SW 1271 (cell line): Measurements from ENCODE around the gene ZNF592.

Experiments used
- DNase-seq, 2 experiments: peaks; one replicate each; lab custom pipeline; 2025; lab: John Stamatoyannopoulos, UW

The ZNF592 gene

GRCh38 chr15:84811828-84812227, 63.4 kb downstream of the ZNF592 start:
- DNase-seq, result no peak

DNA sequence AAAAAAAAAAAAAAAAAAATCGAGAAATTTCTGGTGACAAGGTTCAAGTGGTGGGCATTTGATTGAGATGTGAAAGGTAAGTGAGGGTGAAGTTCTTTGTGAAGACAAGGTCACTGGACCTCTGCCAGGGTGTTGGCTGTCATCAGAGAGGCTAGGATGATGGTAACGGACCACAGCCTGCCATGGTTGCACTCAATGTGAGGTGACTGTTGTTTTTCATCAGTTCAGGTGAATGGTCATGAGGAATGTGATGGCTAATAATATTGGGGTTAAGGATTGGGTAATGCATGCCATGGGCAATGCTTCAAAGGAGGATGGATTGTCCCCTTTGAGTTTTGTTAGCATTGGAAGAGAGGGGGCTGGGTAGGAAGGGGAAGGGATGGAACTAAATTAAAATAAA, 64.5 kb downstream of the ZNF592 start:
- DNase-seq, result no peak

DNA sequence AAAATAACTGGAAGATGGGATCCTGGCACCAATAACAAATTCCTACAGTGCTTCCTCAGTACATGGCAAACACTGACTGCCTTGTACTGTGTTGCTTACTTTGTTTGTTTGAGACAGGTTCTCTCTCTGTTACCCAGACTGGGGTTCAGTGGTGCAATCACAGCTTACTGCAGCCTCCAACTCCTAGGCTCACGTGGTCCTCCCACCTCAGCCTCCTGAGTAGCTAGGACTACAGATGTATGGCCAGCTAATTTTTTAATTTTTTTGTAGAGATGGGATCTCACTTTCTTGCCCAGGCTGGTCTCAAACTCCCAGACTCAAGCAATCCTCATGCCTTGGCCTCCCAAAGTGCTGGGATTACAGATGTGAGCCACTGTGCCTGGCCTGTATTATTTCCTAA, 65.0 kb downstream of the ZNF592 start:
- no peak for DNase-seq

DNA sequence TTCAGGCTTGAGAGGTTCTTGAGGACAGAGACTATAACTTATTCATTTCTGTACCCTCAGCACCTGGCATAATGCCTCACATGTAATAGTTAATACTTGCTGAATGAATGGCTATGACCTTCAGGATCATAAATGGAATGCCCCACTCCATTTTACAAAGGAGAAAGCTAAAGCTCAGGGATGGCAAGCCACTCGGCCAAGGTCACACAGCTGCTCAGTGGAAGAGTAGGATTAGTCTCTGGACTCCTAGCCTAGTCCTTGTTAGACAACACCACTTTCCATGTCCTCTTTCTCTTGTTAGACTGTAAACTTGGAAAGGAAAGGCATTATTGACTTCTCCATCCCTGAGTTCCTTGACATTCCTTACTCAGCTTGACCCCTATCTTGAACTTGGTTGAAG, 65.5 kb downstream of the ZNF592 start:
- no peak for DNase-seq

DNA sequence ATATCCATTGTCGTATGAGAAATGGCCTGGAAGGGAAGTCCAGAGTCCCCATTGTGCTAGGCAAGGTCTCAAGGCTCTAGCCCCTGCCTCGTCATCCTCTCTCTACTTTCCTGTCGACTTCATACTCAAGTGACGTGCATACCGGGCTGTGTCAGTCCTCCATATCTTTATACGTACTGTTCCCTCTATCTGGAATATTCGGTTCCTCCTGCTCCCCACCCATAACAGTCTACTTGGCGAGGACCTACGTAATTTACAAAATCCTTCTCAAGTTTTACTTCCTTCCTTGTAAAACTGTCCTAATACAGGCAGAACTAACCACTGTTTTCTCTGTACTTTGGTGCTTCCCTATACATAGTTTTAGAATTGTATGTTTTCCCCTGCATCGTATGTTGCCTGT, 66.5 kb downstream of the ZNF592 start:
- DNase-seq, result no peak

GRCh38 chr15:84816694-84817465, 68.5 kb downstream of the ZNF592 start, which contains the start of gene ALPK3:
Gene ALPK3 (plus strand): TSS chr15:84817356. CDS start chr15:84817453, 97 bp downstream.
- no peak for DNase-seq

DNA sequence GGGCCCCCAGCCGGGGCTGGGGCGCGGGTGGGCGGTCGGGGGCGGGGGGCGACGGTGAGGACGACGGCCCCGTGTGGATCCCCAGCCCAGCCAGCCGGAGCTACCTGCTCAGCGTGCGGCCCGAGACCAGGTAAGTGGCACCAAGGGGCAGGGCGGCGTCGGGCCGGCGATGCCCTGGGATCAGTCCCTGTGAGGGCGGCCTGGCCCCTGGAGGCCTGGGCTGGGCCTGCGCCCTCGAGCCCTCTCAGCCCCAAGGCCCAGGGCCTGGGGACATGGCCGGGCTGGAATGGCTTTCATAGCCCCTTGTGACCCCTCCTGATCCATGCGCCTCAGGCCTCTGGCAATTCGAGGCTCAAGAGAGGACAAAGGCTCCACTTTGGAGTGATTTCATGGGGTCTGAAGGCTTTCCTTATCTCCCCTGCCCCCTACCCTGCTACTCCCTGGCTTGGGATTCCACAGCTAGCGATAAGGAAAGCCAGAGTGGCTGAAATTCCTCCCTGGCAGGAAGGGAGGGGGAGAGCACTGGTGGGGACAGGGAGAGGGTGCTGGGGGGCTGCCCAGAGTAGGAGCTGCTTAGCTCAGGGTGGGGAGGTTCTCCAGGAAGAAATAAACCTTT, 69.2 kb downstream of the ZNF592 start:
- DNase-seq, result no peak

- DNase-seq, result no peak
Measured at GRCh38 chr15:84818261-84819131, 70.1 kb downstream of the ZNF592 start.

DNA sequence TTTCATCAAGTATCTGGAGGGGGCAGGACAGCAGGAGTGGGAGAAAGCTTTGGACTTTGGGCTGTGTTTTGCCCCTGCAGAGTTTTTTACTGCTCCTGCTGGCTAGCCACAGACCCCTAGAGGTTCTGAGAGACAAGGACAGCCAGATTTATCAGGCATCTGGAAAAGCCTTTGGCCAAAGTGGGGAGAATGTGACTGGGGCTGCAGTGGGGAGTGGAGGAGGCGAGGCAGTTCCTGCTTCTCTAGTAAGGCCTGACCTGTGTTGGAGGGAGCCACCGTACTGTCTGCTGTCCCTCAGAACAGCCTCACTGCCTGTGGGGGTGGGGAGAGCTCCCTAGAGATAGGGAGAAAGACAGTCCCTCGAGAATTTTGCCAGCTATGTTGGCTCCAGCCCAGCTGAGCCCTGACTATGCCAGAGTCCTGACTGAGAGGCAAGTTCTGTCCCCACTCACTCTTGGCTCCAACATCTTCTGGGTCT, 70.9 kb downstream of the ZNF592 start:
- DNase-seq, result no peak

DNA sequence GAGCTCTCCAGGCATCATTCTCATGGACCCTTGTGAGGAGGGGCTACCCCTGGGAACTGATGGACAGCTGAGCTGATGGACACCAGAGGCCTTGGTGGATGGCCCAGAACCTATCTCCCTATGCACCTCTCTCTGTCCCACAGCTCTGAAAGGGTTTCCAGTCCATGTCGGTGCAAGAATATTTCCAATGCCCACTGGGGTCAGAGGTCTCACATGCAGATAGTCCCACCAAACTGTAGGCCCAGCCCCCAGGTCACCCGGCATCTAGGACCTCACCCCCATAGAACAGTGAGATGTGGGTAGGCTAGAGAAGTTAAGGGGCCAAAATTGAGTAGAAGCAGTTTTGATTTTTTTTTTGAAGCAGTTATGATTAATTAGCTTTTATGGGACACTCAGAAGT, 71.4 kb downstream of the ZNF592 start:
- no peak for DNase-seq

GRCh38 chr15:84821501-84822021, 73.2 kb downstream of the ZNF592 start:
- no peak for DNase-seq

DNA sequence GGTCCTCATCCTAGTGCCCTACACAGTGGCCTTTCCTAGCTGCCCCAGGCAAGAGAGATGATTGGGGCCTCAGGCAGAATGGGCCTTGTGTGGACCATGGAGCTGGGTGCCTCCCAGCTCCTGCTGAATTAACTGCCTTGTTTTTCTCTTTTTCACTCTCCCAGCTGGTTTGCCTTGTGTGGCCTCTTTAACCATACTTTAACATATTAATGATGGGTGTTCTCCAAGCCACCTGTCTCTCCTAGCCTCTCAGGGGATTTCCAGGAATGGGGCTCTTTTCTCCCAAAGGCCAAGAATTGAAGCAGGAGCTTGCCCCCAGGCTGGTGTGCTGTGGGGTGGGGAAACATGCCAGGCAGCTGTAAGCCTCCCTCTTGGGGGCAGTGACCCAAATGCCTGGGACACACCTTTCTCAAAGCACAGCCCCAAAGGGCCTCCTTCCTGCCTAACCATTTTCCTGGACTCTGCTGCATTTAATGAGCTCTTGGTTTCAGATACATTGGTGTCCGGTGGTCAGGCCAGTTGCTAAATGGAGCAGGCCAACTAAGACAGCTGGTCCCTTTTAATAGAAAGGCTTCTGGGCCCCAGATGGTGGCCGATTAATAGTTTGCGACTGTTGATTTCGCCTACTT, 74.4 kb downstream of the ZNF592 start:
- DNase-seq, result no peak

DNA sequence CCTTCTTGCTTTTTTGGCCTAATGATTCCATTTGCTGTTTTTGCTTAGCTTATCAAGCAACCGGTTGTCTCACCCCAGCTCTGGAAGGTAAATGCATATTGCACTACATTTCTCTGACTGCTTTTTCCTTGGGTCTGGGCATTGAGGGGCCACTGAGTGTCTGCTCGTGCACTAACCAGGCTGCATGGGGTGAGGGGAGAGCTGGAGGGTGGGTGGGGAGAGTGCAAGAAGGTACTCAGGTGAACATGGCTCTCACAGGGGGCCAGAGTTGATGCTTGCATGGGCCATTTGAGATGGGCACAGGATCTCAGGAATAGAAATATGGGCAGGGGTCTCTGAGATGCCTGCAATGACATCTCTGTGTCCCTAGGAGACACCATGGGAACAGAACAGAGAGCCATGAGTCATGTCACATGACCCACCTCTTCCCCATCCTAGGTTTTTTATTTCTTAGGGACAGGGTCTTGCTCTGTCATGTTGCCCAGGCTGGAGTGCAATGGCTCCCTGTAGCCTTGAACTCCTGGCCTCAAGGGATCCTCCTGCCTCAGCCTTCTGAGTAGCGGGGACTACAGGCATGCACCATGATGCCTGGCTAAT, 75.0 kb downstream of the ZNF592 start:
- no peak for DNase-seq

DNA sequence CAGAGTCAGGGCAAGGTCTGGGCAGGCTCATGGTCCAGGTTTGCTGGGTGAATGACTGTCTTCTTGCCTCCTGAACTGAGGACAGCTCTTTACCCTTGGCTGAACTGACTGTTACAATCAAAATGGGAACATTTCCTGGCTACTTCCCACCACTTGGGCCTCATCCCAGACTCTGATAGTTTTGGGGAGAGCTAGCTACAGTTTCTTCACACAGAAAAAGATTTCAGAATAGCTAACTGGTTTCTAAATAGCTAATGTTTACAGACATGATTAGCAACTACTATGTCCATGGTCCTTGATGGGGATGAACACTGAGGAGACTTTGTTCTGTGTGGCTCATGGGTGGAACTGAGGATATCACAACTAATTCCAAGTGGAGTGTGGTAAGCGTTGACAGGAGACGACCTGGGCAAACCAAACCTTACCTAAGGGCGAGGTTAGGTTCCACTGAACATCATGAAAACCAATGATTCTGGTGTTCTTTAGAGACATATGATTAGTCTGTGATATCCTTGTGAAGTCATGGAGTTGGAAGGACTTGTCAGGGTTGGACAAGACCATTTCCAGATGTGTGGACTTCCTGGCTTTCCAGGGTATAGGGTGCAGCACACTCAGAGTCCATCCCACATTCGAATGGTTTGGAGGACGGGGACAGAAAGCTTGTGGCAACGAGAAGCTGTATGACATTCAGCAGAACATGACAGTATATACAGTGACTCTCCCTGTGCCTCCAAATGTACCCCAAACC, 76.0 kb downstream of the ZNF592 start:
- no peak for DNase-seq

DNA sequence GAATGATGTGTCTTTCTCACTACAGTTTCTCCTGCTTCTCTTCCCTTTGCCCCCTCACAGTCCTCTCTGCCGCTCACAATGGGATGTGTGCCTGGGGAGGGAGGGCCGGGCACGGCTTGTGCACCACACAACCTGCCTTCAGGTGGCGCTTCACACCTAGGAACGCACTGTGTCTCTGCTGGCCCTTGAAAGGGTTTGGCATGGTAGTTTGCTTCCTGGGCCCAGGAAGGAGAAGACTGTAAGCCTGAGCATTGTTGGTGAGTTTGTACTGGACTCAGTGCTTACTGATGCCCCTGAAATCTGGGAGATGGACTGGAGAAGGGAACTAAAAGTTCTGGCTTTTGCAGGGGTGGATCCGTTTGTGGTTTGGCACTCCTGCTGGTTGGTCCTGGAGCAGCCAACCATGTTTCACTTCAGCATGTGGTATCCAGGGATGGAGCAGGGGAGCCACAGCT, 78.0 kb downstream of the ZNF592 start:
- peak in 1 of 2 experiments; percentile 26 for DNase-seq

GRCh38 chr15:84827246-84827645, 78.9 kb downstream of the ZNF592 start:
- no peak for DNase-seq

- DNase-seq, result no peak
Measured at GRCh38 chr15:84828086-84828908, 79.9 kb downstream of the ZNF592 start.

- DNase-seq, result no peak
Measured at GRCh38 chr15:84829428-84829827, 81.0 kb downstream of the ZNF592 start.

DNA sequence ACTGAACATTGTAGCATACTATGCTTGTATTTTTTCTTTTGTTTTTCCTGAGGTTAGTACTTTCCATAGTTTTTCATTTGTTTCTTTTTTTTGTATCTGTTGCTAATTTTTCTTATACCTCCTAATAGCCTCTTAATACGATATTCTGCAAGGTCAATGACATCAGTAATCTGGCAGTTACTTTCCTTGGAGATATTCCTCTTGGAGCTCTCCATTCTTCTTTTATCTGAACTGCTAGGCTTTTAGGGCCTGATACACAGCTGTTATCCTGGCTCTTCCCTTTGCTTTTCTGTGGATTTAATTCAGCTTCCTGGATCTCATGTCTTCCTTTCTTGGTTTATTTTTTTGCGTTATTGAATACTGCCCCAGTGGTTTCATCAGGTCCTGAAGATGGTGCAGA, 81.6 kb downstream of the ZNF592 start:
- DNase-seq, result no peak

DNA sequence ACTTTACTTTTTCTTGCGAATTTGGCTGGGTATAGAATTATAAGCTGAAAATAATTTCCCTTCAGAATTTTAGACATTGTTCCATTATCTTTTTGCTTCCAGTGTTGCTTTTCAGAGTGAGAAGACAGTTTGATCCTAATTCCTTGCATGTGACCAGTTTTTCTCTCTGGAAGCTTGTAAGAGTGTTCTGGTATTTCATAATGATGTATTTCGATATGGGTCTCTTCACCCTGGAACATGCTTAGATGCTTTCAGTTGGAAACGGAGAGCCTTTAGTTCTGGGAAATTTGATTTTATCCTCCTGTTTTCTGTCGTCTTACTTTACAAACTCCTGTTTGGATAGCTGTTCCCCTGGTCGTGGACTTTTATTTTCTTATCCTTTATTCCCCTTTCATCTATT, 82.6 kb downstream of the ZNF592 start:
- no peak for DNase-seq
